Activated naive CD4-positive, alpha-beta T cell treated with anti-CD3 and anti-CD28 coated beads, Interleukin-2, amount 50 U/mL, for 16 hours (primary cell): Measurements from ENCODE around the gene UROC1.
A peak's percentile ranks its signal among the peaks of the same experiment; 100 is the strongest.

Source experiments
- DNase-seq: peaks from one replicate; pipeline ENCODE4 v3.0.0-alpha.2; 2020

The UROC1 gene

GRCh38 chr3:126530171-126531050 is 12.8 kb upstream of the UROC1 start:
- no peak for DNase-seq

- no peak for DNase-seq
Observed at GRCh38 chr3:126529585-126530170, 12.1 kb upstream of the UROC1 start.

DNA sequence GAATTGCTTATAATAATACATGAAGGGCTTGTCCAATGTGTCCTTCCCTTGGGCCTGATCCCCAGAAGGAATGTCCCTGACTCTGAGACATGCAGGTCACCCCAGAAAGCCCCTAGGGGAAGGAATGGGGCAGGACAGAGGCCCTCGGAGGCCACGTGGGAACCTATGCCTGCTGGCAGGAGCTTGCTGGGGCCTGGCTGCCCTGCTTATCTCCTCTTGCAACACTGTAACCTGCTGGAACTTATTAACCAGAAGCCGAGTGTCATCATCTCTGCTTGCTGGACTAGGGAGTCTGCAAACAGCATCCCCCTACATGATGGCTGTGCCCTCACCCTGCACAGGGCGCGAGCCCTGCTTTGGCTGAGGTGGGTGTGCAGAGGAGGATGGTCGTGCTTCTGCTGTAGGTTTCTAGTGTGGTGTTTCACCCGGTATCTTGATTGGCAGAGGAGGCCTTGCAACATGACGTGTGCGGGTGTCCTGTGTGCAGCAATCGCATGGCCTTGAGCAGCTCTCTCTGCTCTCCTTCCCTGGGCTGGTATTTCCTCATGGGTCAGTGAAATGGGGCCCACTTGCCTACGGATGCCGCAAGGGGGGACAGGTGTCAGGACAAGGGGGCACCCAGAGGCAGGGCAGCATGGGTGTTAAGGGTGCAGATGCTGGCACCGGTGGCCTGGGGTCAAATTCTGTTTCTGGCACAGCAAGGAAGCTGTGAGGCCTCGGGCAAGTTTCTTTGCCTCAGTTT is 11.4 kb upstream of the UROC1 start:
- DNase-seq = no peak

GRCh38 chr3:126528419-126528799 is 10.8 kb upstream of the UROC1 start:
- no peak for DNase-seq

DNA sequence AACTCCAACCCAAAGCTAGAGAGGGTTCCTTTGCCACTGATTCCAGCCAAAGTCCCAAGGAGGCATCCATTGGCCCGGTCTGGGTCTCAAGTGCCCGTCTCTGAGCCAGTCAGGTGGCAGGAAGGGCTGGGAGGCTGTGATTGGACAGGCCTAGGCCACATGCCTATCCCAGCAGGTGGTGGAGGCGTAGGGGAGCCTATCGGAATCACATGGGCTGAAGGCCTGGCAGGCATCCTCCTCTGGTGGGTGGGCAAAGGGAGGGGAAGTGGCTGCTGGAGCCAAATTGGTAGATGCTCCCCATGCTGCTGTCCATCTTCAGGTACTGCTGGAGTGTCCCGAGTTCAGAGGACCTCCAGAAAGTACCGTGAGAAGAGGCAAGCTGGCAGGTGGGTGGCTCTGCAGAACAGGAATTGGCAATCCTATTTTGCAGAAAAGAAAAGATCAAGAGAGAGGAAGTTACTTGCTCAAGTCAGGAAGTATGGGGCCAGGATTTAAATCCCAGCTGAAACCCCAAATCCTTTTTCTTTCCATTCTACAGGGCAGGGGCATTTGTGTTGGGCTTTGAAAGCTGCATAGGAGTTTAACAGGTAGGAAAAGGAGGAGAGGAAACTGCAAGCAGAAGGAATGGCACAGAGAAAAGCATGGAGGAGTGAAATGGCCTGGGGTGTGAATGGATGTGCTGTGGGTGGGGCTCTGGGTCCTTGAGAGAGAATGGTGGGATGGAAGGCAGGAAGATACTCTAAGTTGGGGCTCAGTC is 10.1 kb upstream of the UROC1 start:
- no peak for DNase-seq

DNA sequence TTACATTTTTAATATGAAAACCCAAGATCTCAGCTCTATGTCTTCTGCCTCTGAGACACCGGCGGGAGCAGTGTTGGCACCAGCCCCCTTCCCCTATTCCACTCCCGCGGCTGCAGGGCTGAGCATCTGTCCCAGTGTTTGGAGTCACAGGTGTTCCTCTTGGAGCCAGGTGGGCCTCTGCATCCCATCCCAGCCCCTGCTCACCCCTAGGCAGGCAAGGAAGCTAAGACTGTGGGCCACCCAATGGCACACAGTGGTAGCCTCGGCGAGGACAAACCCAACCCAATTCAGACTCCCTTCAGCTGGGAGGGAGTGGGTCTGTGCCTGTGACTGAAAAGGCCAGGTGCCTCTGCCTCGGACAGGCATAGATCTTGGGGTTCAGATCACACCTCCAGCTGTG is 9.4 kb upstream of the UROC1 start:
- DNase-seq = no peak

DNA sequence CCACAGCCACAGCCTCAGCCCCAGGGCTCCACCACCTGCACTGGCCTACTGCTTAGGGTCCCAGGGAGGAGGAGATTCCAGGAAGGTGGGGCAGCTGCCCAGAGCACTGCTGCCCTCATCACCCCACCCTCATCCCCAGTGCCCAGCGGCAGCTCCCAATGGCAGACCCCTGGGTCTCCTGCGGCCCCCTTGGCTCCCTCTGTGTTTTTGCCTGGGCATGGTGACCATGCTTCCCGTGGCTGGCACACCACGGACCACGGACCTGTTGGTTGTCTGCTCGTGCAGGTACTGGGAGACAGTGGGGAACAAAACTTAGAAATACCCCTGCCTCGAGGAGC is 9.1 kb upstream of the UROC1 start:
- no peak for DNase-seq

DNA sequence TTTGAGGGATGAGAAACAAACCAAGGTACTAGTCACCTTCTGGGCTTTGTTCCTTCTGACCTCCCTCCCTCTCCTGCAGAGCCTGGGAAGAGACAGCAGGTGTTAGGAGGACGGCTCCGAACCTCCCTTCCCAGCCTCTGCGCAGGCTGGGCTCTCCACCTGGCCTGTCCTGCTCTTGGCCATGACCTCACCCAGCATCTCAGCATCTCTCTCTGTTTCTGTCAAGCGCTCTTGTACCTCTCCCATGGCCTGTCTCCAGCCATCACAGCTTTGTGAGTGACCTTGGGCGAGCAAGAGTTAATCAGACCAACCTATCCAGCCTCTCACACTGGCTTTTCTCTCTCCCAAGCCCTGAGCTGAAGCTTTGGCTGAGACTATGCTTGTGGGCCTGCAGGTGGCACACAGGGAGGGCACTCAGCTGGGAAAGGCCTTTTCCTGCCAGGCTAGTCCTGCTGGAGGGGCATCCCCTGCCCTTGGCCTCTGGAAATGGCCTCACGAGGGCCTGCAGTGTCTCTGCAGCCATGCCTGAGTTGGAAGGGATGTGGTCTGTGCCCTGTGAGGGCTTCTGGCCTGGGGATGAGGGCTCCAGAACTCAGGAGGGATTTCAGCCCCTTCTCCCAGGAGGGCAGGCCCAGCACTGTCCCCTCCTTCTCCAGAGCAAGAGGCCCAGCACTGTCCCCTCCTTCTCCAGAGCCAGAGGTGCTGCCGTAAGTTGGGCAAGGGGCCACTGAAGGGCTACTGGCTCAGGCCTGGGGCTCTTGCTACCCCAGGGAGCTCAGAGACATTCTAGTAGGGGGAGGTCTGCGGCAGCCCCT is 8.5 kb upstream of the UROC1 start:
- no peak for DNase-seq

DNA sequence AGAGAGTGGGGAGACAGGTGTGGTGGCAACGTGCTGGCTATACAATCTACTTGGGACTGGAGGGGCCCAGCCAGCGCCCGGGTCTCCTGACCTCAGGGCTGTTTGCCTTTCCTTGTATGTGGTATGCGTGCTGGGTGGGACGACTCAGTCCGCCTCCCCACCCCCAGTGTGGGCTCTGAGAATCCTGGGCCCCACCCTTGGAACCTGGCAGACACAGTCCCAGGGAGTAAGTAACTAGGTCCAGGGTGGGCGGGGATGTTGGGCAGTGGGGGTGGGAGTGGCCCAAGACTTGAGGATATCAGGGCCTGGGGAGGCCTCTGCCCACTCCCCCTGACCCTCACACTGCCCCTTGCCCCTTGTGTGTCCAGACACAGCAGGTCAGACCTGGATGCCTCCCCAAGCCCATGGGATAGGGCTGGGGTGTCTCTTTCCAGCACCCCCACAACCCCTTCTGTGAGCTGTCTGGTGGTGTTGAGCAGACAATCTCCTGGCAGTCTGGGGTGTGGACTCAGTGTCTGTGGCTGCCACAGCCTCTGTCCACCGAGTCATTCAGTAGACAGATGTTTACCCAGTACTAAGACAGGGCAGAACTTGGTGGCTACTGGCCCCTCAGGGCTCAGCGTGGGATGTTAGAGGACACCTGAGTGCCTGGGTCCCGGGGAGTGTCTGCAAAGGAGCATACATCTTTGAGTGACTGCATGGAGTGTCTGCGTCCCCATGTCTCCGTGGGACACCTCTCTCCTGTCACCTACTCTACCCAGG is 7.7 kb upstream of the UROC1 start:
- no peak for DNase-seq

GRCh38 chr3:126524429-126524988 is 6.9 kb upstream of the UROC1 start:
- DNase-seq = no peak

DNA sequence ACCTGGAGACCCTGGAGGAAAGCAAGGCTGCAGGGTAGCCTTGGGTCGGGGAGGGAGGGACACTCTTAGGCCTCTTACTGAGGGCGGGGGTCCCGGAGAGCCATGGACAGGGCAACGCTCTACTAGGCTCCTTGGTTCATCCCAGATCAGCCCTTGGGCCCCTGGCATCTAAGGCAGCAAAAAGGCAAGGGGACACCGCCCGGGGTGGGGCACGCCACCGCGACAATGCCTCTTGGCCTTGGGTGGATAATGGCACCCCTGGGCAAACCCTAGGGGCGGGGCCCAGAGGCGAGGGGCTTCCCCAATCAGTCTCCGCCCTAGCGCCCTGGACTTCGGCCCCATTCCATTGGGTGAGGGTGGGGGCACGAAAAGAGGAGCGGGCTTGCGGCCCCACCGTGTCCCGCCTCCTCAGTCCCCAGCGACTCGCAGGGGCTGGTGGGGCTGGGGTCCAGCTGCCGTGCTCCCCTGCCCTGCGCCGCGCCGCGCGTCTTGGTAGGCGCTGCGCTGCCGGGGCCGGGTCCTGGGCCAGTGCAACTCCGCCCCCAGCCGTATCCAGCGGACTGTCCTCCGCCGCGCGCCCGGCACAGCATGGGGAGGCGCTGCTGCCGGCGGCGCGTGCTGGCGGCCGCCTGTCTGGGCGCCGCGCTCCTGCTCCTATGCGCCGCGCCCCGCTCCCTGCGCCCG is 6.3 kb upstream of the UROC1 start, which contains the start of gene CHST13:
Gene CHST13 (plus strand): TSS at position 411 of the 684 bp plus-strand sequence. CDS start 178 bp downstream, at position 589.
- DNase-seq = no peak

DNA sequence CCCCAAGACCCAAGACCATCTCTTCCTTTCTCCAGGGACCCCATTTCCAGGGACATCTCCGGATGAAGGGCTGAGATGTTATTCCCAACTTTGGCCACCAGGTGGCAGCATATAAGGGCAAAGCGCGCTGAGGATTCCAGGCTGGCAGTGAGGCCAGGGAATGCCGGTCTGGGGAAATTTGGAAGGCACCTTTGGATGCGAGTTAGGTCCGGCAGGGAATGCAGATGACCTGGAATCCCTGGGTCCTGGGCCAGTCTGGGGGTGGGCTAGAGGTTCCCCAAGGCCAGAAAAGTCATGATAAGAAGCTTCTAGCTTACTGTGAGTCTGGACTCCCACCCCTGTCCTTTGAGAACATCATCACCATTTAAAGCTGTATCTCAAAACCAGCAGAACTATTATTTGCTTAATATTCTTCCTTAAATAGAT is 4.8 kb upstream of the UROC1 start:
- DNase-seq = peak; percentile 23

- DNase-seq = no peak
Observed at GRCh38 chr3:126521122-126521891, 3.7 kb upstream of the UROC1 start.

DNA sequence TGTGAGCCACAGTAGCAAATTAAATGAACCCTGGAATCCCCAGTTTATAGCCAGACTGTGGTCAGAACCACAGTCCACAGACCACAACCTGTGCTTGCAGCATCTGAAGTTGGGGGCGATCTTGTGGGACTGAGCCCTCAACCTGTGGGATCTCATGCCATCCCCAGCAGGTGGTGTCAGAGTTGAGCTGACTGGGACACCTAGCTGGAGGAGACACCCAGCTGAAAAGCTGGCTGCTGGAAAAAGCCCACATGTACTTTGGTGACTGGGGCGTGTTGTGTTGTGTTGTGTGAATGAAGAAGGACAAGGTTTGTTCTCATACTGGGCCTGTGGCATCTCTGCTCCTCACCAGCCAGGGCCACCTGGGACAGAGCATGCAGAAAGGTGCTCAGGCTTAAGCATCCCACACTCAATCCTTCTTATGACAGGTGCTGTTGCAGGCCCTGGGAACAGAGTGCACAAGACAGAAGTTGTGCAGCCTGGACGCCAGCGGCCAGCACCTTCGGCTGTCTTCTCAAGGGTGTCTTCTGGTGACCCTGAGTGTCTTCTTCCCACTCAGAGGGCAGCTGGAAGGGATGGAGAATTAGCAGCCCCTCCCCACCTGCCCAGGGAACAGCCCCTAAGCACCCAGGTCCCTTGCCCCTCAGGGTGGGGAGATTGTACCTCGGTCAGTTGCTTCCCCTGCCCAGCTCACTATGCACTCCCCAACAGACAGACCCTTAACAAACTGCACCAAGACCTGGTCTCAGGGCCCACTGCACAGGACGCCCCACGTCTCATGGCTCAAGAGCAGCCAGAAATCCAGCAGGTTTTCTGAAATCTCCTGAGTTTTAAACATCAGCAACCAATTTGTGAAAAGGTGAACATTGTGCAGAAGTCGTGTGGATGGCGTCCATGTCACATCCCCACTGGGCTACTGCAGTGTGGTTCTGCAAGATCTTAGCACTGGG is 2.2 kb upstream of the UROC1 start:
- DNase-seq = no peak

DNA sequence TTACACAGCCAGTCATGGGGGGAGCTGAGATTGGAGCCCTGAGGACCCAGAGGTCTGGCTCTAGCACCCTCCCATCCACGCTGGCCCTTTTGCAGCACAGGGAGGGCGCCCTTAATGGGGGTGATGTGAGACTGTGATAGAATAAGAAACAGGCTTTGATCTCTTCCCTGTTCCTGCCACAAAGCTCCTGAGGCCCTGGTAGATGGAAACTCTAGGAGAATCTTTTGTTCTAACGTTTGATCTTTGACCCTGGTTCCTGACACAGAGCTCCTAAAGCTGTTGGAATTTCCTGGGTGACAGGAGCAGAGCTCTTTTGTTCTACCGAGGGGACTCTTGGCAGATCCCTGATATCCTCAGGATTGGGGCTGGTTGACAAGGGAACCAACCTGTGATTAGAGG is 1.2 kb upstream of the UROC1 start:
- DNase-seq = no peak

GRCh38 chr3:126517986-126518778 is 609 bp upstream of the UROC1 start:
- no peak for DNase-seq

DNA sequence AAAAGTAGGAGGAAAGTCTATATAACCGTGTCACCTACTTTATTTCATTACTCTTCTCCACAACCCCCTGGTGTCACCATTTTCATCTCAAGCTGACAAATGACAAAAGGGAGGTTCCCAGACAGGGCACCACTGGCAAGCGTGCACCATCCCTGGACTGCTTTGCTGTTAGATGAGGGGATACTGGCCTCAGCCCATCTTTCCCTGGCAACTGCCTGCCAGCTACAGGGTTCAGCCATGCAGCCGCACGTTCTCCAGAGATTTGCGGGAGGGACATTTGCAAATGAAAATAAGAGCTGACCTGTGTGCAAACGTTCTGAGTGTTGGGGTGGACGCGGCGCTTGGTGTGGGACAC is 660 bp downstream of the UROC1 start:
- no peak for DNase-seq
